Activated CD8-positive, alpha-beta memory T cell treated with anti-CD3 and anti-CD28 coated beads, Interleukin-2, amount 50 U/mL, for 48 hours (primary cell): ENCODE measurements around the gene LIPI.
"Not testable (repeated sequence)": the region's sequence is repeated elsewhere in the genome, so short reads cannot be mapped to it uniquely, and the experiment has no call there.

Source experiments
- DNase-seq: peaks from one replicate; pipeline ENCODE4 v3.0.0-alpha.2; 2020

Gene LIPI

GRCh38 chr21:14210738-14211137 lies at the start of gene LIPI:
Gene LIPI, minus strand, starts transcription at chr21:14210955. Its CDS starts 110 bp downstream, at chr21:14210845.
- no peak for DNase-seq

GRCh38 chr21:14260174-14260764 lies 49.5 kb upstream of the LIPI start:
- DNase-seq = no peak

GRCh38 chr21:14259747-14260146 lies 49.0 kb upstream of the LIPI start:
- no peak for DNase-seq

- no peak for DNase-seq
Observed at GRCh38 chr21:14251336-14251735, 40.6 kb upstream of the LIPI start.

- no peak for DNase-seq
Observed at GRCh38 chr21:14245711-14246110, 35.0 kb upstream of the LIPI start.

GRCh38 chr21:14244911-14245310 lies 34.2 kb upstream of the LIPI start:
- no peak for DNase-seq

- DNase-seq = no peak
Observed at GRCh38 chr21:14243874-14244273, 33.1 kb upstream of the LIPI start.

GRCh38 chr21:14243461-14243860 lies 32.7 kb upstream of the LIPI start:
- no peak for DNase-seq

GRCh38 chr21:14241297-14241696 lies 30.5 kb upstream of the LIPI start:
- no peak for DNase-seq

GRCh38 chr21:14239281-14239680 lies 28.5 kb upstream of the LIPI start:
- no peak for DNase-seq

GRCh38 chr21:14236180-14236579 lies 25.4 kb upstream of the LIPI start:
- DNase-seq = no peak

- DNase-seq = no peak
Observed at GRCh38 chr21:14235101-14235500, 24.3 kb upstream of the LIPI start.

GRCh38 chr21:14229399-14229798 lies 18.6 kb upstream of the LIPI start:
- no peak for DNase-seq

- DNase-seq = no peak
Observed at GRCh38 chr21:14223365-14223764, 12.6 kb upstream of the LIPI start.

GRCh38 chr21:14215971-14216641 lies 5.4 kb upstream of the LIPI start, which contains the start of gene RBM11:
Gene RBM11, plus strand, starts transcription at chr21:14216157. Its CDS starts 30 bp downstream, at chr21:14216187.
- DNase-seq = peak; percentile 88

- no peak for DNase-seq
Observed at GRCh38 chr21:14213164-14213563, 2.4 kb upstream of the LIPI start.

- DNase-seq = no peak
Observed at GRCh38 chr21:14206222-14206621, 4.5 kb downstream of the LIPI start.

- not testable (repeated sequence) for DNase-seq
Observed at GRCh38 chr21:14166463-14167223, 44.1 kb downstream of the LIPI start.

GRCh38 chr21:14143999-14144398 lies 66.8 kb downstream of the LIPI start:
- no peak for DNase-seq

GRCh38 chr21:14124266-14124665 lies 86.5 kb downstream of the LIPI start:
- no peak for DNase-seq

- DNase-seq = no peak
Observed at GRCh38 chr21:14121719-14122118, 89.0 kb downstream of the LIPI start.

- peak; percentile 75 for DNase-seq
Observed at GRCh38 chr21:14120091-14120734, 90.5 kb downstream of the LIPI start.

GRCh38 chr21:14119038-14119437 lies 91.7 kb downstream of the LIPI start:
- DNase-seq = no peak
